DMS153 (cell line): ENCODE data around the gene PSMD4.
A peak's percentile ranks its signal among the peaks of the same experiment; 100 is the strongest.
"Not testable (repeated sequence)": the region's sequence is repeated elsewhere in the genome, so short reads cannot be mapped to it uniquely, and the experiment has no call there.

Experiments used
- DNase-seq: peaks from one replicate; lab custom pipeline; 2025; lab: John Stamatoyannopoulos, UW

Gene PSMD4

DNA sequence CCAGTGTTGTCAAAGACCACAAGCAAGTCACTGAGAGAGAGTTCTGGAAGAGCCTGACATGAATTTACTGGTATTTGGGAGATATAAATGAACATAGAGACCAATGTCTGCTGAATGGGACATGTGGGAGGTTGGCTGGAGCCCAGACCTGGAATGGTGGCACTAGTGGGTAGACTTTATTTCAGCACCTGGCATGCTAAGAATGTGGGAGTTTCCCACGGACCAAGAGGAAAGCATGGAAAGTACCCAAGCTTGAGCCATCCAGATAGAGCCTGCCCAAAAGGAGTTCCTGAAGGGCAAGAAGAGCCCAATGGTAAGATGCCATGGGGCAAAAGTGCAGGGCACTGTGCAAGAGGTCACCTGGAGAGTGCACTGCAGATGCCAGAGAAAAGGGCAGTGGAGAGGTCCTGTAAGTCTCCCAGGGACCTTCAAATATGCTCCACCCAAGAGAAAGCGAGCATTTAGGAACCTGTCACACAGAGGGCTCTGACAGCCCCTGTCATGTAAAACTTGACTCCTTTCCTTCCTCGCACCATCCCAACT is 19.5 kb downstream of the PSMD4 start:
- no peak for DNase-seq

DNA sequence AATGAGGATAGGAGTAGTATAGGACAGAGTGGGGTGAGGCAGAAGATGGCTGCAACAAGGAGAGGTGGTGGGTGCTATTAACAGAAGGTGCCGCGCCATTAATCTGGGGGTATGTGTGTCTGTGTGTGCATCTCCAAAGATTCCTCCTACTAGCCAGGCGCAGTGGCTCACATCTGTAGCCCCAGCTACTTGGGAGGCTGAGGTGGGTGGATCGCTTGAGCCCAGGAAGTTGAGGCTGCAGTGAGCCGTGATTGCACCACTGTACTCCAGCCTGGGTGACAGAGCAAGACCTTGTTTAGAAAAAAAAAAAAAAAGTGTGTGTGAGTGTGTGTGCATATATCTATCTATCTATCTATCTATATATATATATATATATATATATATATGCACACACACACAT is 20.8 kb downstream of the PSMD4 start:
- DNase-seq = not testable (repeated sequence)

DNA sequence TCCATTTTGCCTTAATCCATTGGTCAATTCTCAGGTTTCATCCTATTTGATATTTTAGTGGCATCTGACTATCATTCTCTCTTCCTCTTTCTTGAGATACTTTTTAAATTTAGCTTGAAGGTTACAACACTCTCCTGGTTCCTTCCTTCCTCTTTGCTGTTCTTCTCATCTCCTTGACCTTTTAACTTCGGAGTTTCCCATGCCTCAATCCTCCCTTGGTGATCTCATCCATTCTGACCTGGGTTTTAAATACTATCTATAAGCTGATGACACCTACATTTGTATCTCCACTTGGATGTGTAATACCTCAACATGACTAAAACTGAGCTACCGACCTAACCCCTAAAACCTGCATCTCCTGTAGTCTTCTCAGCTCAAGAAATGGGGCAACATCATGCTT is 22.7 kb downstream of the PSMD4 start:
- no peak for DNase-seq

DNA sequence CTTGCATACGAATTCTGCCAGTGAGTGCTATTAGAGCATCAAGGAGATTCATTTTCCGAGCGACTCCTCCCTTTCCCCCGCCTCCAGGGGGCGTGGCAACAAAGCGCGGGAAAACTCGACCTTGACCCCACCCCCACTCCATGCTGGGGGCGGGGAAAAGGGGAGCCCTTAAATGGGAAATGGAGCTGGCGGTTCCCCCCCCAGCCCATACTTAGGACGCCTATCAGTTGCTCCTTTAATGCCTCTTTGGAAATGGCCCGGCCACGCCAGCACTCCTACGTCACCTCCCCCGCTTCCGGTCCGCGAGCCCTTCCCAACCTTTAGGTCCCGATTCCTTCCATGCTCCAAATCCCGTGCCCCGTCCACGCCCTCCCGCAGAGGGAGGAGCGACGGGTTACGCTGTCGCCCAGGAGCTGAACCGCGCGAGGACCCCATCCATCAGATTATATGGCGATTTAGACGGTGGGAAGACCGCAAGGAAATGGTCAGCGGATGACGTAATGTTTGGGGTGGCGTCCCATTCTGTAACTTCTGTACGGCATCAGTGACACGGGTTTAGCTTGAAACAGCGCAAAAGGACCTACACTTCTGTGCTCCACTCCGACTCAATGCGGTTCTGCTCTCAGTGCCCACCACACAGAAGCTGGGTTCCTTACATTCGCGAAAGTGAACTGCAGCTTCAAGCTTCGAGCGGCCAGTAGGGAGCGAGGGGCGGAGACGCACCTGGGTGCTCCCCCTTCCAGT is 26.9 kb downstream of the PSMD4 start:
- DNase-seq = peak; percentile 99

DNA sequence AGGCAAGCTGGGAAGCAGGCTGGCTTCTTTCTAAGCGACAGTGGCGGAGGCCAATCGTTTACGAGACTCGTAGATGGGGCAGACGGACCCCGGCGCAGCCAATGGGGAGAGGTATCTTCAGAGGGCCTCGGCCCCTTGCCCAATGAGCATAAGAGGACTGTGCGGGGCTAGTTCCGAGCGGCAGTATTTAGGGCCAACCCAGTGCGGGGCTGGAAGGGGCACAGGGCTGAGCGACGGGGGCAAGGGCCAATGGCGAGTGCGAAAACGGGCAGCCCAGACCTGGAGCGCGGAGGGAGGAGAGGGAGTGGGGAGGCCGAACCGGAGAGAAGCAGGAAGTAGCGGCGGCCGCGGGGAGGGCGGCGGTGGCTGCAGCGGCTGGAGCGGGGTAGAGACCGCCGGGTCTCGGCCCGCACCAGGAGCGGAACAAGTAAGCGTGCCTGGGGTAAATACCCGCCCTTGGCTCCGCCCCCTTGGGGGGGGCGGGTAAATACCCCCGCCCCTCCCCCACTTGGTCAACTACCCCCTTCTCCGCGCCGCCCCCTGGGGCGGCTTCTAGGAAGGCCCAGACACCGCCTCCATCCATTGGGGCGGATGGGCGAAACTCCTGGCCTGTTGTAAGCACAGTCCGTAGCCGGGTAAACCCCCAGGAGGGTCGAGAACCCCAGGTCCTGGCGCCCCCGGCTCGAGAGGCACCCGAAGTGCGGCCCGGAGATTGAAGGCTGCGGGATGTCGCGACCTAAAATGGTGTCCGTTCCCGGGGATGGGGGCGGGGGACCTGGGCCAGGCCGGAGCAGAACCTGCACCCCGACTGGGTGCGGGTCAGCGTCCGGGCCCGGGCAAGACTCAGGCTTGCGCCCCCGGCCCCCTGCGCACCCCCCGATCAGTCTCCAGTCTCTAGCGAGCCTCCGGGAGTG is 27.7 kb downstream of the PSMD4 start, which contains the start of gene ZNF687:
Gene ZNF687, plus strand, starts transcription at position 331 of the 914 bp plus-strand sequence. CDS start 3,993 bp downstream, outside the sequence.
- DNase-seq = peak; percentile 100

DNA sequence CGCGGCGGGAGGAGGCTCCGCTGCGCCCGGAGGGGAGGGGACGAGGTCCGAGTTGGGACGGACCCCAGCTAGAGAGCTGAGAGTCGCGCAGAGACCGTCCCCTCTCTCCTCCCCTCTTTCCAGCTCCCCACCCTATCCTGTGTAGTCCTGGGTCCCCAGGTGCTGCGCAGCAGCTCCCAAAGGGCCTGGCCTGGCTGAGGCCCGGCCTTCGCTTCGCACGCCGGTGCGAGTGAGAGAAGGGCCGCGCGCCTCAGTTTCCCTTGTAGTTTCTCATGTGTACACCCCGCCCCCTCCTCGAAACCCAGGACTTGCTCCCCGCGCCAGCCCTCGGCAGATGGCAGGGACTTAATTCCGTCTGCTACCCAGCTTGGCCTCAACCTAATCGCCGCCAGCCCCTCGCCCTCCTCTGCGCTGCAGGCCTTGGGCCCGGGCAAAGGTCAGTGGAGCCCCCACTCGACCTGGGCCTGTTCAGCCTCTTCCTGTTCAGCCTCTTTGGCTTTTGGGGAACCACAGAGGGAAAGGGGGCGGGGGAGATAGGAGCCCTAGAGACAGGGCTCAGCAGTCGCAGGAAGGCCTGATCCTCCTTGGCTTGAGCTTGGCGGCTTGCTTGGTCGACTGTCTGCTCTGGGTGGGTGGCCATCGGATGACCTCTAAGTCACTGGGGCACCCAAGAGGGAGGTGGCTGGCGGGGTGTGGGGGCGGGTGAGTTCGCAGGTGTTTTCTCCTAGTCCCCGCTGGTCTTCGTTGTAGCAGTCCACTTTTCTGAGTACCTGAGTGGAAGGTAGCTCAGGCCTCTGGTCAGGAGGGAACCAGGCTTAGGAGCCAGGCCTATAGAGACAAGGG is 28.6 kb downstream of the PSMD4 start:
- DNase-seq = no peak

DNA sequence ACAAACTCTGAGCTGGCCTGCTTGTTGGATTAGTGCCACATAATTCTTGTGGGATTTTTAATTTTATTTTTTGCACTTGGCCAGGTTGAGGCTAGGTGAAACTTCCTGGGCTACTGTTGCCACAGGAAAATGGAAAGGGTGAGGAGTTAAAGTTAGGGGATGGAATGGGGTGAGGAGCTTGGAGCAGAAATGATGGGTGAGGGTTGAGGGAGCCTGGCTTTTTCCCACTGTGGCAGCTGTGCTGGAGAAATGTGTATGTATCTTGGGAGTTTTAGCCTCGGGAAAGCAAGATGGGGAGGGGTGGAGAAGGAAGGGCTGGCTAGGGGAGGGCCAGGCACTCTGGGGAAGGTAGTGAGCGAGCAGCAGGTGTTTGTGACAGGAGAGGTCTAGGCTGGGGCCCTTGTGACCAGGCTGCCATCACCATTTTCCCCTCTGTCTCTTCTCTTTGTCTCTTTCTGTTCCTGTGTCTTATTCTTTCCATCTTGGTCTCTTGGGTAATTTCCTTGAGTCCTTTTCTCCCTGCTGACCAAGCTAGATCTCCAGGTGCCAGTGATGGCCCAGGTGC is 29.6 kb downstream of the PSMD4 start:
- no peak for DNase-seq

DNA sequence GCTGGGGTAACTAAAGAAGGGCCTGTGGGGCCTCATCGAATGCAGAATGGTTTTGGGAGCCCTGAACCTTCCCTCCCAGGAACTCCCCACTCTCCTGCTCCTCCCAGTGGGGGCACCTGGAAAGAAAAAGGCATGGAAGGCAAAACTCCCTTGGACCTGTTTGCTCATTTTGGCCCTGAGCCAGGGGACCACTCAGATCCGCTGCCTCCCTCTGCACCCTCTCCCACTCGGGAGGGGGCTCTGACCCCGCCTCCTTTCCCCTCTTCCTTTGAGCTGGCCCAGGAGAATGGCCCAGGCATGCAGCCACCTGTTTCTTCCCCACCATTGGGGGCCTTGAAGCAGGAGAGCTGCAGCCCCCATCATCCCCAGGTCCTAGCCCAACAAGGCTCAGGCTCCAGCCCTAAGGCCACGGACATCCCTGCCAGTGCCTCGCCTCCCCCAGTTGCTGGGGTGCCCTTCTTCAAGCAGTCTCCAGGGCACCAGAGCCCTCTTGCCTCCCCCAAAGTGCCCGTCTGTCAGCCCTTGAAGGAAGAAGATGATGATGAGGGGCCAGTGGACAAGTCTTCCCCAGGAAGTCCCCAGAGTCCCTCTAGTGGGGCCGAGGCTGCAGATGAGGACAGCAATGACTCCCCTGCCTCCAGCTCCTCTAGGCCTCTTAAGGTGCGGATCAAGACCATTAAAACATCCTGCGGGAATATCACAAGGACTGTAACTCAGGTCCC is 32.2 kb downstream of the PSMD4 start:
- DNase-seq = no peak

DNA sequence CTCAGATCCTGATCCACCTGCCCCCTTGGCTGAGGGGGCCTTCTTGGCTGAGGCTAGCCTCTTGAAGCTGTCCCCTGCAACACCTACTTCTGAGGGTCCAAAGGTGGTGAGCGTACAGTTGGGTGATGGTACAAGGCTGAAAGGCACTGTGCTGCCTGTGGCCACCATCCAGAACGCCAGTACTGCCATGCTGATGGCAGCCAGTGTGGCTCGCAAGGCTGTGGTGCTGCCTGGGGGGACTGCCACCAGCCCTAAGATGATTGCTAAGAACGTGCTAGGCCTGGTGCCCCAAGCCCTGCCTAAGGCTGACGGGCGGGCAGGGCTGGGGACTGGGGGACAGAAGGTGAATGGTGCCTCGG is 32.8 kb downstream of the PSMD4 start:
- no peak for DNase-seq

DNA sequence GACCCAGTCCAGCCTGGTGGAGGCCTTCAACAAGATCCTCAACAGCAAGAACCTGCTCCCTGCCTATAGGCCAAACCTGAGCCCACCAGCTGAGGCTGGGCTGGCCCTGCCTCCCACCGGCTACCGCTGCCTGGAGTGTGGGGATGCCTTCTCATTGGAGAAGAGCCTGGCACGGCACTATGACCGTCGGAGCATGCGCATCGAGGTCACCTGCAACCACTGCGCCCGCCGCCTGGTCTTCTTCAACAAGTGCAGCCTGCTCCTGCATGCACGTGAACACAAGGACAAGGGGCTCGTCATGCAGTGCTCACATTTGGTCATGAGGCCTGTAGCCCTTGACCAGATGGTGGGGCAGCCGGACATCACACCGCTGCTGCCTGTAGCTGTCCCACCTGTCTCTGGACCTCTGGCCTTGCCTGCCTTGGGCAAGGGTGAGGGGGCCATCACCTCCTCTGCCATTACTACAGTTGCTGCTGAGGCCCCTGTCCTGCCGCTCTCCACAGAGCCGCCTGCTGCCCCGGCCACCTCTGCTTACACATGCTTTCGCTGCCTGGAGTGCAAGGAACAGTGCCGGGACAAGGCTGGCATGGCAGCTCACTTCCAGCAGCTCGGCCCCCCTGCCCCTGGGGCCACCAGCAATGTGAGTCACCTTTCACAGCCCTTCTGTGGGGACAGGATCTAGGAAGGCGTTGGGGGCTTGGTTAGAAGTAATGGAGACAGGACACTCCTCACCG is 33.4 kb downstream of the PSMD4 start:
- DNase-seq = no peak

DNA sequence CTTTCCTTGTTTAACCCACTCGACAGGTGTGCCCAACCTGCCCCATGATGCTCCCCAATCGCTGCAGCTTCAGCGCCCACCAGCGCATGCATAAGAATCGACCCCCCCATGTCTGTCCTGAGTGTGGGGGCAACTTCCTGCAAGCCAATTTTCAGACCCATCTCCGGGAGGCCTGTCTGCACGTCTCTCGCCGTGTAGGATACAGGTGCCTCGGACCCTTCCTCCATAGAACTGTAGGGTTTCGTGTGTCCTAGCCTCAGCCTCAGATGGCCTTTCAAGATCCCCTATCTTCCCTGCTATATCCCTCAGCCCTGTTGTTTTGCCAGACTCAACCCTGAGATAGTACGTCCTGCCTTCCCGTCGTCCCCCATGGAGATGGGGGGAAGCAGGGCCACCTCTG is 34.0 kb downstream of the PSMD4 start:
- DNase-seq = no peak

DNA sequence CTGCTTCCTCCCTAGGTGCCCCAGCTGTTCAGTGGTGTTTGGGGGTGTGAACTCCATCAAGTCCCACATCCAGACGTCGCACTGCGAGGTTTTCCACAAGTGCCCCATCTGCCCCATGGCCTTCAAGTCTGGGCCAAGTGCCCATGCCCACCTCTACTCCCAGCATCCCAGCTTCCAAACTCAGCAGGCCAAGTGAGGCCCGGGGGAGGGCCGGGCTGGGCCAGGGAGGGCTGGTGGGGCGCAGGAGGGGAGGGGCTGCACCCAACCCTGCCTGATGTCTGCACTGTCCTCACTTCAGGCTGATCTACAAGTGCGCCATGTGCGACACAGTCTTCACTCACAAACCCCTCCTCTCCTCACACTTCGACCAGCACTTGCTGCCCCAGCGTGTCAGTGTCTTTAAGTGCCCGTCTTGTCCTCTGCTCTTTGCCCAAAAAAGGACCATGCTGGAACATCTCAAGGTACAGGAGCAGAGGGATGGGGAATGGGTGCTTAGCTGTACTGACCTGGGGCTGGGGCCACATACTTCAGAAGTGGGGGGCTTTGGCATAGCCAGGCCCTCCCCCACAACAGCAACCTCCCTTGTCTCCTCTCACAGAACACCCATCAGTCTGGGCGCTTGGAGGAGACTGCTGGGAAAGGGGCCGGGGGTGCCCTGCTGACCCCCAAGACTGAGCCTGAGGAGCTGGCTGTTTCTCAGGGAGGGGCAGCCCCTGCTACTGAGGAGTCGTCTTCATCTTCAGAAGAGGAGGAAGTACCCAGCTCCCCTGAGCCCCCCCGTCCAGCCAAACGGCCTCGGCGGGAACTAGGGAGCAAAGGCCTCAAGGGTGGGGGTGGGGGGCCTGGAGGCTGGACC is 34.8 kb downstream of the PSMD4 start:
- no peak for DNase-seq

DNA sequence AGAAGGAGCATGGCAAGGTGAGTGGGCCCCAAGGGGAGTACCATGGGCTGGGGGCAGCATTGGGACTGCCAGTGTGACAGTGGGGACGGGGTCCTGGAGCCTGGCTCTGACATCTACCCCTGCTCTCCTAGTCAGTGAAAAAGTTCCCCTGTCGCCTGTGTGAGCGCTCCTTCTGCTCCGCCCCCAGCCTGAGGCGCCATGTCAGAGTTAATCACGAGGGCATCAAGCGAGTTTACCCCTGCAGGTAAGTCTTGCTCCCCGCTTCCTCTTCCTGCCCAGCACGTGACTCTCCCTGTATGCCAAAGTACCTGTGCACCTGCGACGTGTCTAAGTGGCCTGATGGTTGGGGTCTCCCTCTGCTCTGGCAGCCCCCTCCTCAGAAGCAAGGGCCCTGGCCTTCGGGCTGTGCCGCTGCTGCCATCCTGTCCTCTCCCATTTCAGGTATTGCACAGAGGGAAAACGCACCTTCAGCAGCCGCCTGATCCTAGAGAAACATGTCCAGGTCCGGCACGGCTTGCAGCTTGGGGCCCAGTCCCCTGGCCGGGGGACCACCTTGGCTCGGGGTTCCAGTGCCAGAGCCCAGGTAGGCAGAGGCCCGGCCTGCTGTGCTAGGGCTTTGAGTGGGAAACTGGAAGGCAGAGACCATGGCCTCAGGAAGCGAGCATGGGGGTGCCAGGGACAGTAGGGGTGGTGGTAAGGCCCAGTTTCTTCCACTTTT is 35.6 kb downstream of the PSMD4 start:
- DNase-seq = no peak

DNA sequence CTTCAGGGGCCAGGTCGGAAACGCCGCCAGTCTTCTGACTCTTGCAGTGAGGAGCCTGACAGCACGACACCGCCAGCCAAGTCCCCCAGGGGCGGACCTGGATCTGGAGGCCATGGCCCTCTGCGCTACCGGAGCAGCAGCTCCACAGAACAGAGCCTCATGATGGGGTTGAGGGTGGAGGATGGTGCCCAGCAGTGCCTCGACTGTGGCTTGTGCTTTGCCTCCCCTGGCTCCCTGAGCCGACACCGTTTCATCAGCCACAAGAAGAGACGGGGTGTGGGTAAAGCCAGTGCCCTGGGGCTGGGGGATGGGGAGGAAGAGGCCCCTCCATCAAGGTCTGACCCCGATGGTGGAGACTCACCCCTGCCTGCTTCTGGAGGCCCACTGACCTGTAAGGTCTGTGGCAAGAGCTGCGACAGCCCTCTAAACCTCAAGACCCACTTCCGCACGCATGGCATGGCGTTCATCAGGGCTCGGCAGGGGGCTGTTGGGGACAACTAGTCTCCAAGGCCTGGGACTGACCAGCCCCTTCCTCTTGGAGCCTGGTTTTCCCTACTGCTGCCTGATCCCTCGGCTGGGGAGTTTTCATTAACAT is 36.3 kb downstream of the PSMD4 start:
- no peak for DNase-seq

DNA sequence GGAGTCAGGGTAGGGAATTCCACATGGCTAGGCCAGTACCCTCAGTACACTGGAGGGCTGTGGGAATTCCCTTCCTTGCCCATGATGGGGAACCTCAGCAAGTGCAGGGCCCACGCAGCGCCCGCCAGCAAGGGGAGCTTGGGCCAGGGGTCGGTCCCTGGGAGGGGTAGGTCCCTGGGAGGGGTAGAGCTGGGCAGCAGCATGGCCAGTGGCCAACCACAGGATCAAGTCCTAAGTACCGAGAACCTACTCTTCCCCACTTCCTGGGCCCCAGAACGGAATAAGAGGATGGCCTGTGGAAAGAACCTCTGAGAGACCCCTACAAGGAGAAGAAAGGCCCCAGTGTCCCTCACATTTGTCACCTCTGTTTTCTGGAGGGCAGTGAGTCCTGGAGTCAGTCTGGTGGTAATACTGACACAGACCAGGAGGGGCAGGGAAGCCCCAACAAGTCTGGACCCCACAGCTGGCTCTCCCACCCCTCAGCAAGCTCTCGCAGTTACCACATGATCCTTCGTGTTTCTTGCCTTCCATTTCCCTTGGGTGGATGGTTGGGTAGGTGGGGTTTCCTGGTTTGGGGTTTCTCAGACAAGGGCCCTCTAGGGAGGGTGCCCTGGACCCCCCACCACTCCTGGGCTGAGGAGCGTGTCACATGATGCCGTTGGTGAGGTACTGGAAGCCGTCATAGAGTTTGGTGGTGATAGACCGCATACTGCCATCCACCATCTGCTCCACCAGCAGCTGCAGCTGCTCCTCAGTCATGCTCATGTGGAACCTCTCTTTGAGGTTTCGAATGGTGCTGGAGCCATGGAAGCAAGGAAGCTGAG is 37.9 kb downstream of the PSMD4 start:
- no peak for DNase-seq

DNA sequence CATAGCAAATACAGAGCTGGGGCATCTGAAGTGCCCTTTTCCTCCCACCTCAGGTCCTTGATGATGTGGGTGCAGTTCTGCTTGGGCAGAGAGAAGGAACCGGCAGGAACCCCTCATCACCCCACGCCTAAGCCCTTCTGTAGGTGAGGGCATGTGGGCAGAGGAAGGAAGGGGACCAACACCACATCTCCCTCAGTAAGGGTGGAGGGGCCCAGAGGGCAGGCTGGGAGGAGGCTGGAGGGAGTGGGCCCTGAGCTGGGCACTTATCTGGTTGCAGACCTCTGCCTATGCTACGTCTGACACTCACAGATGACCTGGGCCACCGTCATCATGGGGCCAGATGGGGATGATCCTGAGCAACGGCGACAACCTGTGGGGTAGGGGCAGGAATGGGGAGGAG is 38.6 kb downstream of the PSMD4 start:
- DNase-seq = no peak

DNA sequence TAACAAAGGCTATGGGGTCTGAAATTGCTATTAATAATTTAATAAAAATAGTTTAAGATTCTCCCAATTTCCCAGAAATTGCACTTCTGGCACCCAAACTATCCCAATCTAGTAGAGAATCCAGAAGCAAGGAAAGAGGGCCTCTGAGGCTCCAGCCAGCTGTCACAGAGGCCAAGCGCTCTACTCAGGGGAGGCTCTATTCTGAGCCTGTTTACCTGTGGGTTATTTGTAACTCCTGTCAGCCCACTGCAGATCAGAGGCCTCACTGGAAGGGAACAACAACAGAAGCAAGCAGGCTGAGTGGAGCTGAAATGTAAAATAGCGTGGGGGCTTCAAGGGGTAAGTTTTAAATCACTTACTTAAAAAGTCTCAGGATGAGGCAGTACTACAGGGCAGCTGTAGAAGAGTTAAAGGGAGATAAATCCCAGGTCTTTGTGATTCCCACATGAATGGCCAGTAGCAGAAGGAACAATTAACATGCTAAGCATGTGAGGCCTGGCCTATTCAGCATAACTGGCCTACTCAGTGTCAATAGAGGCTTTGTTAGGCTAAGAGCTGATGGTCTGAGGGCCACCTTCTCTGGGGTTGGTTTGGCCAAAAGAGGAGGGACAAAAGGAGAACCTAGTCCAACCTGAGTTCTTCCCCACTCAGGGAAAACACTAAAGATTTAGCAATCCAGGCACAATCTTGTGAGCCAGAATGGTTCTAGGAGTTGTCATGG is 40.4 kb downstream of the PSMD4 start:
- DNase-seq = no peak
